ENCODE measurements around the gene NR5A1.

Gene NR5A1

DNA sequence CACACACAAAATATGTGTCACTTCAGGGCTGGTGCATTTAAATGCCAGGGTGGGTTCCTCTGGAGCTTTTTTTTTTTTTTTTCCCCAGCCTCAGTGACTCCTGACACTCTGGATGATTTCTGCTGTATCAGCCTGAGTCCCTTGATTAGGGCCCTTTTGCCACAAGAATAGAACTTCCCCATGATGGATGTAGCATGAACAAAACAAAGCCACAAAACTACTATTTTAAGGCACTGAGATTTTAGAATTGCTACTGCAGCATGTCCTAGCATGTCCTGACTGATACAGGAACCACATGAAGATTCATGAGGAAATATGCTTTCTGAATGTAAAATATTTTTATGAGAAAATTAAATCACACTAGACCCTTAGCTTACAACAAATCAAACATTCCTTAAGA, 70.9 kb downstream of the NR5A1 start:
- no peaks in the 10 kb centered on the region for H3K9me3 Mint-ChIP-seq
- H3K27me3 Mint-ChIP-seq (ENCODE audit: low read depth) = peaks cover 5% of the 10 kb centered on the region
- H3K4me3 Mint-ChIP-seq = no peak overlapping the region
- H3K36me3 Mint-ChIP-seq (ENCODE audit: low read depth) = no peaks in the 10 kb centered on the region
- no peak for DNase-seq (ENCODE audit: low spot score)
- no peak overlapping the region for H3K27ac Mint-ChIP-seq
- no peaks in the 10 kb centered on the region for H3K4me1 Mint-ChIP-seq (ENCODE audit: low read depth)

Data from T-helper 2 cell treated with Interferon-gamma antibody and Interleukin-4, amounts not matched to agents 5 μg/mL and 100 μg/mL, for 36 hours (primary cell).